Endothelial cell of umbilical vein (primary cell): Measurements from ENCODE around the gene KCNIP3.

Experiments
- EZH2 ChIP-seq: IDR thresholded peaks from 2 replicates; pipeline ENCODE4 v1.6.1; 2012; ENCODE audit warnings: borderline replicate concordance, low read depth, mild to moderate bottlenecking, moderate library complexity, low read length, inconsistent platforms; ENCODE audit not compliant: severe bottlenecking
- GATA2 ChIP-seq: IDR thresholded peaks from 2 replicates; pipeline ENCODE4 v1.7.0; 2011; ENCODE audit warnings: low read depth, mild to moderate bottlenecking, moderate library complexity, mixed read lengths, low read length; ENCODE audit not compliant: insufficient read length, insufficient read depth
- JUN ChIP-seq: IDR thresholded peaks from 2 replicates; pipeline ENCODE4 v1.6.1; 2011; ENCODE audit warnings: borderline replicate concordance, low read depth; ENCODE audit not compliant: insufficient read length, insufficient read depth
- MAX ChIP-seq: IDR thresholded peaks from 2 replicates; pipeline ENCODE4 v1.6.1; 2011; ENCODE audit not compliant: insufficient read depth, insufficient read length
- MYC ChIP-seq: IDR thresholded peaks from one replicate; pipeline ENCODE4 v1.6.1; 2011; ENCODE audit warnings: mild to moderate bottlenecking, low read depth, low read length
- POLR2A ChIP-seq: IDR thresholded peaks from 2 replicates; pipeline ENCODE4 v1.6.1; 2012; ENCODE audit warnings: low read depth, mild to moderate bottlenecking, control low read depth, low read length
- POLR2AphosphoS5 ChIP-seq: IDR thresholded peaks from 2 replicates; pipeline ENCODE4 v1.6.1; 2012; ENCODE audit warnings: low read depth, mild to moderate bottlenecking, control low read depth, low read length, moderate library complexity; ENCODE audit not compliant: insufficient read depth
- TF ChIP-seq, protein P1 (sequence below), 2 donors: IDR thresholded peaks; 1 replicate in 1 of 2; 2 replicates in 1 of 2; pipeline ENCODE4 v1.5.1; 2011; ENCODE audit warnings: low read length in 2 of 2, mild to moderate bottlenecking in 2 of 2, moderate library complexity in 2 of 2, control low read depth in 1 of 2, inconsistent platforms in 1 of 2, low read depth in 1 of 2; ENCODE audit not compliant: insufficient read depth in 1 of 2; ENCODE audit errors: extremely low read depth in 1 of 2

DNA sequence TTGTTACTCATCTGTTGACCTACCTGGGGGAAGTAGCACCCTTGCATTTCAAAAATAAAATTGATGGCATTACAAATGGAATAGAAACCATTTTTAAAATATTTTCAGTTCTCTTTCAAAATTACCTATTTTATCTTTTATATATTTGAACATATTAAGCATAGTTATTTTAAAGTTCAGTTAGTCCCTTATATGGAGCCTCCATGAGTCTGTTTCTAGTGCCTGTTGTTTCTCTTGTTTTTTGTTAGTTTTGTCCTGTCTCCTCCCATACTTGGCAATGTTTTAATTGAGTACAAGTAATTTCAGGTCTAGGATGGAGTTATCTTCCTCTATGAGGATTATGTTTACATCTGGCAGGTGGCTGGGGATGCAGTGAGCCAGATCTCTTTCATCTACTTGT, 5.9 kb upstream of the KCNIP3 start:
- TF ChIP-seq, protein P1, sequence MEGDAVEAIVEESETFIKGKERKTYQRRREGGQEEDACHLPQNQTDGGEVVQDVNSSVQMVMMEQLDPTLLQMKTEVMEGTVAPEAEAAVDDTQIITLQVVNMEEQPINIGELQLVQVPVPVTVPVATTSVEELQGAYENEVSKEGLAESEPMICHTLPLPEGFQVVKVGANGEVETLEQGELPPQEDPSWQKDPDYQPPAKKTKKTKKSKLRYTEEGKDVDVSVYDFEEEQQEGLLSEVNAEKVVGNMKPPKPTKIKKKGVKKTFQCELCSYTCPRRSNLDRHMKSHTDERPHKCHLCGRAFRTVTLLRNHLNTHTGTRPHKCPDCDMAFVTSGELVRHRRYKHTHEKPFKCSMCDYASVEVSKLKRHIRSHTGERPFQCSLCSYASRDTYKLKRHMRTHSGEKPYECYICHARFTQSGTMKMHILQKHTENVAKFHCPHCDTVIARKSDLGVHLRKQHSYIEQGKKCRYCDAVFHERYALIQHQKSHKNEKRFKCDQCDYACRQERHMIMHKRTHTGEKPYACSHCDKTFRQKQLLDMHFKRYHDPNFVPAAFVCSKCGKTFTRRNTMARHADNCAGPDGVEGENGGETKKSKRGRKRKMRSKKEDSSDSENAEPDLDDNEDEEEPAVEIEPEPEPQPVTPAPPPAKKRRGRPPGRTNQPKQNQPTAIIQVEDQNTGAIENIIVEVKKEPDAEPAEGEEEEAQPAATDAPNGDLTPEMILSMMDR (IDR thresholded peaks at IDR 0.05; ENCODE audit: extremely low read depth in 1 of 2, insufficient read depth in 1 of 2, low read depth in 1 of 2, low read length in 2 of 2): no peak
- TF ChIP-seq EZH2 (no peak), POLR2AphosphoS5 (no peak), GATA2 (no peak), POLR2A (no peak), MYC (no peak), MAX (no peak), JUN (no peak)
